SU-DHL-6 (cell line): ENCODE measurements around the gene LYPD3.

Experiments
- H2AFZ ChIP-seq: fragments of 200-600 bp; sonication (generic); 2 replicates; pipeline ENCODE4 v1.6.1; 2014; ENCODE audit warnings: low read depth, mild to moderate bottlenecking, moderate library complexity, mixed read lengths, antibody characterized with exemption, low read length; ENCODE audit not compliant: severe bottlenecking
- H3F3A ChIP-seq: fragments of 200-600 bp; shearing (Covaris generic); 2 replicates; pipeline ENCODE4 v1.6.0; 2016; ENCODE audit warnings: antibody characterized with exemption, mild to moderate bottlenecking; ENCODE audit not compliant: insufficient read depth
- H3K27ac ChIP-seq: fragments of 200-600 bp; sonication (generic); 2 replicates; pipeline ENCODE4 v1.5.1; 2016; ENCODE audit warnings: low read depth, mild to moderate bottlenecking, low read length, moderate library complexity, mixed read lengths
- H3K27me3 ChIP-seq: fragments of 200-600 bp; sonication (generic), shearing (Covaris generic); 2 replicates; pipeline ENCODE4 v1.6.0; 2014; ENCODE audit warnings: mild to moderate bottlenecking, low read length
- H3K36me3 ChIP-seq: fragments of 200-600 bp; sonication (generic); 2 replicates; pipeline ENCODE4 v1.6.1; 2014; ENCODE audit warnings: mild to moderate bottlenecking, low read length, mixed read lengths
- H3K4me2 ChIP-seq: fragments of 300-600, 200-600 bp; shearing (Covaris generic), sonication (generic); 2 replicates; pipeline ENCODE4 v1.6.0; 2014; ENCODE audit warnings: low read length, low read depth, mild to moderate bottlenecking; ENCODE audit not compliant: poor library complexity, severe bottlenecking
- H3K4me3 ChIP-seq: fragments of 200-600 bp; sonication (generic); 2 replicates; pipeline ENCODE4 v1.5.1; 2014; ENCODE audit warnings: antibody characterized with exemption, low read length, mild to moderate bottlenecking, mixed read lengths; ENCODE audit not compliant: insufficient read depth, poor library complexity, severe bottlenecking
- H3K79me2 ChIP-seq: fragments of 200-600 bp; sonication (generic); 2 replicates; pipeline ENCODE4 v1.6.1; 2014; ENCODE audit warnings: mild to moderate bottlenecking, low read length, moderate library complexity; ENCODE audit not compliant: insufficient read depth
- H3K9ac ChIP-seq: fragments of 200-600 bp; sonication (generic); 2 replicates; pipeline ENCODE4 v1.7.0; 2014; ENCODE audit warnings: mild to moderate bottlenecking, low read length
- H3K9me2 ChIP-seq: fragments of 200-600 bp; sonication (generic); replicated peaks from 2 replicates; pipeline ENCODE4 v1.6.1; 2014; ENCODE audit warnings: low read length; ENCODE audit not compliant: insufficient read depth
- H3K9me3 ChIP-seq: fragments of 200-600 bp; sonication (generic); 2 replicates; pipeline ENCODE4 v1.6.1; 2014; ENCODE audit warnings: low read length, mixed read lengths; ENCODE audit not compliant: insufficient read depth
- H4K20me1 ChIP-seq: fragments of 200-600 bp; sonication (generic); 2 replicates; pipeline ENCODE4 v1.6.1; 2014; ENCODE audit warnings: low read depth, mild to moderate bottlenecking, antibody characterized with exemption, low read length, moderate library complexity, mixed read lengths
- CTCF ChIP-seq: fragments of 200-600 bp; sonication (generic); IDR thresholded peaks from one replicate; pipeline ENCODE4 v1.5.1; 2017; ENCODE audit warnings: antibody characterized with exemption, mild to moderate bottlenecking, low read length, moderate library complexity; ENCODE audit not compliant: insufficient read depth, poor library complexity, severe bottlenecking
- EZH2phosphoT487 ChIP-seq: fragments of 200-600 bp; sonication (generic), shearing (Covaris generic); conservative IDR thresholded peaks from 2 replicates; pipeline ENCODE4 v1.6.1; 2018; ENCODE audit warnings: mild to moderate bottlenecking, antibody characterized with exemption, low read length, moderate library complexity, mixed read lengths

The LYPD3 gene

GRCh38 chr19:43460362-43461016 lies 4.9 kb downstream of the LYPD3 start:
- Histone ChIP-seq H3F3A (no peaks in the 10 kb centered on the region), H2AFZ (no peak overlapping the region), H3K27me3 (no peaks in the 10 kb centered on the region), H3K4me2 (no peak overlapping the region), H4K20me1 (no peaks in the 10 kb centered on the region), H3K9ac (no peak overlapping the region), H3K4me3 (no peak overlapping the region), H3K9me2 (no peaks in the 10 kb centered on the region), H3K79me2 (no peaks in the 10 kb centered on the region), H3K36me3 (no peaks in the 10 kb centered on the region), H3K9me3 (no peaks in the 10 kb centered on the region), H3K27ac (no peak overlapping the region)
- no peak for TF ChIP-seq CTCF
- no peak for TF ChIP-seq EZH2phosphoT487

GRCh38 chr19:43457809-43458208 lies 7.6 kb downstream of the LYPD3 start:
- Histone ChIP-seq H3K27me3 (no peaks in the 10 kb centered on the region), H3K36me3 (no peaks in the 10 kb centered on the region), H3K27ac (no peak overlapping the region), H3K9me2 (no peaks in the 10 kb centered on the region), H3K9ac (no peak overlapping the region), H3K4me3 (no peak overlapping the region), H2AFZ (no peak overlapping the region), H3K79me2 (no peaks in the 10 kb centered on the region), H4K20me1 (no peaks in the 10 kb centered on the region), H3K4me2 (no peak overlapping the region), H3K9me3 (no peaks in the 10 kb centered on the region), H3F3A (no peaks in the 10 kb centered on the region)
- TF ChIP-seq CTCF: no peak
- no peak for TF ChIP-seq EZH2phosphoT487

GRCh38 chr19:43455321-43456113 lies 9.9 kb downstream of the LYPD3 start:
- no peaks in the 10 kb centered on the region for H4K20me1 ChIP-seq
- H3F3A ChIP-seq: no peaks in the 10 kb centered on the region
- no peak overlapping the region for H3K4me3 ChIP-seq
- TF ChIP-seq EZH2phosphoT487 (no peak), CTCF (no peak)
- H3K79me2 ChIP-seq: no peaks in the 10 kb centered on the region
- no peak overlapping the region for H3K4me2 ChIP-seq
- no peak overlapping the region for H3K9ac ChIP-seq
- no peak overlapping the region for H3K27ac ChIP-seq
- no peaks in the 10 kb centered on the region for H3K27me3 ChIP-seq
- no peak overlapping the region for H2AFZ ChIP-seq
- H3K36me3 ChIP-seq: no peaks in the 10 kb centered on the region
- no peaks in the 10 kb centered on the region for H3K9me2 ChIP-seq
- H3K9me3 ChIP-seq: no peaks in the 10 kb centered on the region
